Keratinocyte (primary cell): Measurements from ENCODE around the gene MC1R.

ENCODE experiments used
- CTCF ChIP-seq, 3 experiments: IDR thresholded peaks in 1 of 3; conservative IDR thresholded peaks in 1 of 3; optimal IDR thresholded peaks in 1 of 3; 2 replicates in 2 of 3; 3 replicates in 1 of 3; pipeline versions ENCODE3 to v1.5.1; 2011; ENCODE audit warnings: low read length in 3 of 3, mild to moderate bottlenecking in 3 of 3, moderate library complexity in 2 of 3, control low read depth in 1 of 3, inconsistent platforms in 1 of 3; ENCODE audit not compliant: insufficient read depth in 2 of 3; ENCODE audit errors: extremely low read depth in 1 of 3
- EZH2 ChIP-seq: IDR thresholded peaks from one replicate; pipeline ENCODE4 v1.6.1; 2012; ENCODE audit warnings: inconsistent platforms, mild to moderate bottlenecking, low read length, moderate library complexity

GRCh38 chr16:89931964-89932363 lies 13.3 kb downstream of the MC1R start:
- TF ChIP-seq CTCF (optimal IDR thresholded peaks at IDR 0.05 in 1 of 3, IDR thresholded peaks at IDR 0.05 in 1 of 3, conservative IDR thresholded peaks at IDR 0.05 in 1 of 3; ENCODE audit: extremely low read depth in 1 of 3, insufficient read depth in 2 of 3, low read length in 3 of 3) (no peak), EZH2 (no peak)
